SKM-1 treated with dmso at 0.1 percent for 144 hours (cell line): ENCODE data around the gene OR52A1.
"Not testable (repeated sequence)": the region's sequence is repeated elsewhere in the genome, so short reads cannot be mapped to it uniquely, and the experiment has no call there.

ENCODE experiments used
- DNase-seq: peaks from one replicate; lab custom pipeline; 2025; ENCODE audit not compliant: unreplicated experiment; lab: John Stamatoyannopoulos, UW

The OR52A1 gene

DNA sequence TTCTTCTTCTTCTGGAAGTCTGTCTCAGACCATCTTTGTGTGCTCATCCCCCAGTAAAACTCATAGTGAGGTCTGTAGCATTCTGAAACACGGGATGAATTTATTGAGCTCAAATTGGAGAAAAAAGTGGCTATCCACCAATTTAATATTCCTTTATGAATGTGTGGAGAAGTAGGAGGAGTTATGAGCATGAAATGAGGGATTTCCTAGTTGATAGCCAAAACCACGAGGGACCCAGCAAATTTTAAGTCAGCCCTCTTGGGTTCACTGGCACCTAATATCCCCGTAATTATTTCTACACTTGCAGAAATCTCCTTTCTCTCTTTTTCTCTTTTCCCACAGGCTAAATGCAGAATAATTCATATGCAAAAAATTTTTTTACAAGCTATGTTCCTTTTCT lies at the start of gene OR52A1:
Gene OR52A1 (minus strand): TSS at position 101 of the 400 bp plus-strand sequence. CDS start 2,388 bp downstream, outside the sequence.
- DNase-seq = no peak

DNA sequence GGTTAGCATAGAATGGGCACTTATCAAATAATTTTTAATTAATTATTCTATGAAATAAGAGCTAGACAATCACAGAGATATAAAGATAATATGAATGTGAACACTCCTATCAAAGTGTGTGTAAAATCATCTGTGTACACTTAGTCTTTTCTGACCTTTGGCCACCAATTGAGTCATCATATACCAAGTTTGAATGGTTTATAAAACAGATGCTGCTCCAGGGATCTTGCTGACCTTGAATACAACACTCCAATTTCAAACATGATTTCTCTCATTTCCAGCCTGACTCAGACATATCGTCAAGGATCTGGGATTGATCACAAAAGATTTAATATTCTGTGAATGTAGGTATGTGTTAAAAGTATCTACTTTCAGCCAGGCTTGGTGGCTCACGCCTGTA lies 48.8 kb upstream of the OR52A1 start:
- no peak for DNase-seq

DNA sequence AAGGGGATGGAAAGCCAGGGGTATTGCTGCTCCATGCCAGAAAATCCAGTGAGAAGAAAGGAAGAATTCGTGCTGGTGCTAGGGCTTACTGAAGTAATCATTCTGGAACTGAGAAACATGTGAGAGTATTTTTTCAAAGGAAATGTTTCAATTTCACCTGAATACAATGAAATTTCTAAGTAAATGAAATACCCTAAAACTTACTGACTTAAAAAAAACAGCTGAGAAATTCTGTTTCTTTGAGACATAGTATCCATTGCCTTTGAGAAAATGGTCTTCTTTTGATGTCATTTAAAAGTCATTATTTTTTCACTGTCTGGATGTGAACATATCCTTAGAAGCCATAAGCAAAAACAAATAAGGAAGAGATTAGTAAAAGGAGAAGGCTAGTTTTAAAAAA lies 46.0 kb upstream of the OR52A1 start, which contains the start of gene OR51V1:
Gene OR51V1 (minus strand): TSS at position 101 of the 400 bp plus-strand sequence. CDS start 0 bp downstream, at position 101.
- no peak for DNase-seq

DNA sequence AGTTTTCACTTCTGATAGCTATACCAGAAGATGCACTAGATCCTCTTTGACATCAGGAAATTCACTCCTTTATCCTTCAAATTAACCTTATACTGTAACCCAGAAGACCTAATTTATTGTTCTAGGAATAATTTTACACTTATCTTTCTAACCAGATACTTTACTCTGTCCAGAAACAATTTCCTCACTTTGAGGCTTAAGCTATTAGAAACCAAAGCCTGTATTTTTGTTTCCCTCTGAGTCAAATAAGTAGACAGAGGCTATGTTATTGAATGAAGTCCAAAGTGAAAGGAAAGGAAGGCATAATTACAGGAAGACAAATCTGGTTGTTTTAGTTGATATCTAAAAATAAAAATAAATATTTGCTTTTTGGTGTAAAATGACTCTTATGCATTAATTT lies 43.7 kb upstream of the OR52A1 start:
- no peak for DNase-seq

DNA sequence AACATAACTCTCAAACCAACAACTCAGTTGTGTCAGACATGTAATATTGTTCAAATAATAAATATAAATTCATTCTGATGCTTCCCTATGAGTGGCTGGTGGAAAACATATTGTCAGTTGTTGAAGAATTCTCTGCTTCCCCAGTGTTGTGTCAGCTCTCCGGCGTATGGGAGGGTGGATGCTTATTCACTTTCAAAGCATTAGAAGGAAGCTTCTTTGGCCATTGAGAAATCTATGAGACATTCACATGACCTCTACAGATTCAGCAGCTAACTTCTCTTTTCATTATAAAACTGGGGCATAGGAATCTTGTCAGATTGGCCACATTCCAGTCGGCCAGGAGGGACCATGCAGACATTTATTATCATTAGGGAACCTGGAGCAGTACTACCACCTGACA lies 43.0 kb upstream of the OR52A1 start:
- peak; percentile 35 for DNase-seq

DNA sequence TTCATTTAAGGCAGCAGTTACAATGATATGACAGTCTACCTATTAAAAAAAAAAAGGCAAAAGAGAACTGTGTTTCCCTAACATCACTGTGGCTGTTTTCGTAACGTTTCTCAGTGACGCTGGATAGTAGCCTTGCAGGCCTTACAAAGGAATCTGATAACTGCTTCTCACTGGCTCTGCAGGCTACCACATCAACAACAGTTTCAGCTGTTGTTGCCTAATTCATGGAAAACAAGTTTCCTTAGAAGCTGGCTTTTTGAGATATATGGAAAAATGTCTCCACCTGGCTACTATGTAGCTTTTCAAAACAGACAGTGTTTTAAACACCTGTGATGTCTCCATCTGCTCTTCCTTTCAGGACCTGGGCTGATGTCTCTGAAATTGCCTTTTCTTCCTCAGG lies 42.2 kb upstream of the OR52A1 start:
- DNase-seq = no peak

DNA sequence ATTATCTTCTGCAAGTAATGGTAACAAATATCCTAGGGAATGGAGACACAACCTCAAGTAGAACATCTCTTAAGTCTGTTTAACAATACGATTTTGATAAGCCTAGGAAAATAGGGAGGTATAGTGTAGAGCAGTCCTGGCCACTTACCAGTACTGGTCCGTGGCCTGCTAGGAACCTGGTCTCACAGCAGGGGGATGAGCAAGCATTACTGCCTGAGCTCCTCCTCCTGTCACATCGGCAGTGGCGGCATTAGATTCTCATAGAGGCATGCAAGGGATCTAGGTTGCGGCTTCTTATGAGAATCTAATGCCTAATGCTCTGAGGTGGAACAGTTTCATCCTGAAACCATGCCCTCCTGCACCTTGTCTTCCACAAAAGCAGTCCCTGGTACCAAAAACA lies 41.5 kb upstream of the OR52A1 start:
- DNase-seq = no peak

DNA sequence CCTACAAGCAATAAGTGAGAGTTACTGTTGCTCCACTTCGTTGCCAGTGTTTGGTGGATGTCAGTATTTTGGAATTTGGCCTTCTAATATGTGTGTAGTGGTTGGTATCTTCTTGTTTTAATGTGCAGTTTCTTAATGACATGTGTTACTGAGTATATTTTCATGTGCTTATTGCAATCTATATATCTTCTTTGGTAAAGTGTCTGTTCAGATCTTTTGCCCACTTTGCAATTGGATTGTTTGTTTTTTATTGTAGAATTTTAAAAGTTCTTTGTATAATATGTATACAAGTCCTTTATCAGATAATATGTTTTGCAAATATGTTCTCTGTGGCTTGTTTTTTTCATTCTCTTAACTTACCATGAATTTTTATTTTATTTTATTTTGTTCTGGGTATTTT lies 38.2 kb upstream of the OR52A1 start:
- DNase-seq = no peak

DNA sequence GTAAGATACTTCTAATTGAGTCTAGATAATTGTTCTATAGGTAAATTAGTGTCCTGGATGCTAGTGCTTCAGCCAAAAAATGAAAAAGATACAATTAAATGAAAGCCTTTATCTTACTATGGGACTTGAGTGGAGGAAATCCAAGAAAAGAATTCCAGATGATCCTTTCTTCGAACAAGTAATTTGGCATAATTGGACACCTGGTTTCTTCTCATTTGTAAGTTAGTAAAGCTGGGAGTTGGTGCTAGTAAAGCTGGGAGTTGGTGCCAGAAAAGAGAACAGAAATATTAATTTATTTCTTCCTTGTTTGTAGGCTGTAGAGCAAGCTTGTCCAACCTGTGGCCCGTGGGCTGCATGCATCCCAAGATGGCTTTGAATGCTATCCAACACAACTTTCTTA lies 33.6 kb upstream of the OR52A1 start:
- DNase-seq = no peak

DNA sequence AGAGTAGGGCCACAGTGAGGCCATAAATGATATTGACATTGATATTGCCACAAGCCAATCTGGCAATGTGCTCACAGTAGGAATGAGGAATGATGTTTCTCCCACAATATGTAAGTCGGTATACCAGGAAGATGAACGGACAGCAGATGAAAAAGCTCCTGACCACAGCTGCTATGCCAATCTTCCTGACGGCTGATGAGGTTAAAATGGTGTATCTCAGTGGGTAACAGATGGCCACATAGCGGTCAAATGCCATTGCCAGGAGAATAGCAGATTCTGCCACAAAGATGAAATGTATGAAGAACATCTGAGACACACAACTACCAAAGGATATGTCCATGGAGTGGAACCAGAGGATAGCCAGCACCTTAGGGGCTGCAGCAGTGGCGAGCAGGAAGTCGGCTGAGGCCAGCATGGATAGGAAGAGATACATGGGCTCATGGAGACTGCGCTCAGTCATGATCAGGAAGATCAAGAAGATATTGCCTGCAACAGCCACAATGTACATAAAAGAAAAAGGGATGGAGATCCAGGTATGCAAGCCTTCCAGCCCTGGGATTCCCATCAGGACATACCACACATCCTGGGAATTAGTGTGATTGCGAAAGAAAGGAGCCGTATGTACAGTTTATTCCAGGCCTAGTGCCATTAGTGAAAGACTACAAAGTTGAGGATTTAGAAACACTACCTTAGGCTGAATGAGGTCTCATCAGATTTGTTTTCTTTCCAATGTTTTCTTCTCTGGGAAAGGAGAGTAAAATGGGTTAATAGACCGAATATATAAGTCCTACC lies 23.7 kb upstream of the OR52A1 start:
- no peak for DNase-seq

DNA sequence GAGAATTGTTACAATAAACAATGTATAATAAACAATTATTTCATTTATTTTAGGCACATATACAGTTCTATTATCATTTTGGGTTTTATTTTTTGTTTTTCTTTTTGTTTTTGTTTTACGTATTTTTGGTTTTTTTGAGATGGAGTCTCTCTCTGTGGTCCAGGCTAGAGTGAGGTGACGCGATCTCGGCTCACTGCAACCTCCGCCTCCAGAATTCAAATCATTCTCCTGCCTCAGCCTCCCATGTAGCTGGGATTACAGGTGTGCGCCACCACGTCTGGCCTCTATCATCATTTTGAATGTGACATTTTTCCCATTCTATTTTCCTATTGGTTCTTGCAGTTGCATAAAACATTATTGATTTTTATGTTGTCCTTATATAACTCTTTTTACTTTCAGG lies 20.4 kb upstream of the OR52A1 start:
- DNase-seq = no peak

DNA sequence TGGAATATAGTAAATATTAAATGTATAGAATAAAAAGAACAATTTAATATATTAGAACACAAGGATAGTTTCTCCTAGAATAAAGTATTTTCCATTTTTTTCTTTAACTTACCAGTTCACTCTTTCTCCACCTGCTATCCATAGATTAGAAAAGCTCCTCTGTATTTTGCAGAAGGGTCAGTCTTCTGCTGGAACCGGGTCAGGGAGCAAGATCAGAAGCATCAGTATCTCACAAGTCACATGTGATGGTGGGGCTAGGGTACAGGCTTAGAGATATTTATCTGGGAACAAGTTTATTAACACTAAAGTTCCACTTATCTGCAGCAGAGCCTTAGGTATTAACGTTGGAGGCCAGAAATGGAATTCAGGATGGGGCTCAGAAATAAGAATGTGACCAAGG lies 17.3 kb upstream of the OR52A1 start:
- DNase-seq = no peak

DNA sequence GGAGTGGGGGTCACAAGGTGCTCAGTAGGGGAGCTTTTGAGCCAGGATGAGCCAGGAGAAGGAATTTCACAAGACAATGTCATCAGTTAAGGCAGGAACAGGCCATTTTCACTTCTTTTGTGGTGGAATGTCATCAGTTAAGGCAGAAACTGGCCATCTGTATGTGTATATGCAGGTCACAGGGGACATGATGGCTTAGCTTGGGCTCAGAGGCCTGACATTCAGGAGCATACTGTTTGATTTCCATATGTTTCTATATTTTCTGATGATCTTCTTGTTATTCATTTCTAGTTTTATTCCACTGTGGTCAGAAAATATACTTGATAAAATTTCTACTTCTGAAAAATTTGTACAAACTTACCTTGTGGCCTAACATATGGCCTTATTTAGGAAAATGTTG lies 11.3 kb upstream of the OR52A1 start:
- not testable (repeated sequence) for DNase-seq

DNA sequence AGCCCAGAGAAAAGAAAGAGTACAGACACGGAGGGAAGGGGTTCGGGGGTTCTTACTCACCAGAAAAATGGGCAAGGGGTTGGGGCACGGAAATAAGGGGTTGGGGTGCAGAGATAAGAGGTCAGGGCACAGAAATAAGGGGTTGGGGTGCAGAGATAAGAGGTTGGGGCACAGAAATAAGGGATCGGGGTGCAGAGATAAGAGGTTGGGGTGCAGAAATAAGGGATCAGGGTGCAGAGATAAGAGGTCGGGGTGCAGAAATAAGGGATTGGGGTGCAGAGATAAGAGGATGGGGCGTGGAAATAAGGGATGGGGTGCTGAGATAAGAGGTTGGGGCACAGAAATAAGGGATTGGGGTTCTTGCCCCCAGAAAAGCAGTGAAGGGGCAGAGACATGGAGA lies 10.2 kb upstream of the OR52A1 start:
- not testable (repeated sequence) for DNase-seq

DNA sequence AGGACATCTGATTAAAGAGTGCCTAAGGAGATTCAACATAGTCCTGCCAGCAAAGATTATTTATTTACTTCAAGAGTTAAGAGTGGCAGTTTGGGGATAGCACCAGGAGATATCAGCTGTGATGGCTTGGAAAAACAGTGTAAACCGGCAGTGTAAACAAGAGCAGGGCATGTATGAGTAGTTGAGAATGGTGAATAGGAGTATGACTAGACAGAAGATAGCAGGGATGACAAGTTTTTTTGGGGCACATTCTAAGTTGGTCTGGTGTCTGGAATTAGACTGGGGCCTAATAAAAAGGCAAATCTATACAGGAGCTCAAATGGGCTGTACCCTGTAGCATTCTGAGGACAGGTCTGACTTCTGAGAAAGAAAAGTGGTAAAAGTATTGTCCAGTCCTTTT lies 6.5 kb upstream of the OR52A1 start:
- not testable (repeated sequence) for DNase-seq

DNA sequence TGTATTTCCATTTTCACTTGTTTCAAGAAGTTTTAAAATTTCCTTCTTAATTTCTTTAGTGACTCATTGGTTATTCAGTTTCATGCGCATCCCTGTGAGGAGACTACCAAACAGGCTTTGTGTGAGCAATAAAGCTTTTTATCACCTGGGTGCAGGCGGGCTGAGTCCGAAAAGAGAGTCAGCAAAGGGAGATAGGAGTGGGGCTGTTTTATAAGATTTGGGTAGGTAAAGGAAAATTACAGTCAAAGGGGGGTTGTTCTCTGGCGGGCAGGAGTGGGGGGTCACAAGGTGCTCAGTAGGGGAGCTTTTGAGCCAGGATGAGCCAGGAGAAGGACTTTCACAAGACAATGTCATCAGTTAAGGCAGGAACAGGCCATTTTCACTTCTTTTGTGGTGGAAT lies 5.7 kb upstream of the OR52A1 start:
- DNase-seq = not testable (repeated sequence)

DNA sequence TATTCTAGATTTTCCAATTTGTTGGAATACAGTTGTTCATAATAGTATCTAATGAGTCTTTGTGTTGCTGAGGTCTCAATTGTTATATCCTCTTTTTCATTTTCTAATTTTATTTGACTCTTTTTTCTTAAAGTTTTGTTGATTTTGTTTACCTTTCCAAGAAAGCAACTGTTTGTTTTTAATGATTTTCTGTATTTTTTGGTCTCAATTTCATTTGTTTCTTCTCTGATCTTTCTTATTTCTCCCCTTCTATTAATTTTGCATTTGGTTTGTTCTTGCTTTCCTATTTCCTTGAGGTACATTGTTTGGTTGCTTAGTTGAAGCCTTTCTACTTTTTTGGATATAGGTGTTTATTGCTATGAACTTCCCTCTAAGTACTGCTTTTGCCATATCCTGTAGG lies 5.2 kb upstream of the OR52A1 start:
- DNase-seq = no peak

DNA sequence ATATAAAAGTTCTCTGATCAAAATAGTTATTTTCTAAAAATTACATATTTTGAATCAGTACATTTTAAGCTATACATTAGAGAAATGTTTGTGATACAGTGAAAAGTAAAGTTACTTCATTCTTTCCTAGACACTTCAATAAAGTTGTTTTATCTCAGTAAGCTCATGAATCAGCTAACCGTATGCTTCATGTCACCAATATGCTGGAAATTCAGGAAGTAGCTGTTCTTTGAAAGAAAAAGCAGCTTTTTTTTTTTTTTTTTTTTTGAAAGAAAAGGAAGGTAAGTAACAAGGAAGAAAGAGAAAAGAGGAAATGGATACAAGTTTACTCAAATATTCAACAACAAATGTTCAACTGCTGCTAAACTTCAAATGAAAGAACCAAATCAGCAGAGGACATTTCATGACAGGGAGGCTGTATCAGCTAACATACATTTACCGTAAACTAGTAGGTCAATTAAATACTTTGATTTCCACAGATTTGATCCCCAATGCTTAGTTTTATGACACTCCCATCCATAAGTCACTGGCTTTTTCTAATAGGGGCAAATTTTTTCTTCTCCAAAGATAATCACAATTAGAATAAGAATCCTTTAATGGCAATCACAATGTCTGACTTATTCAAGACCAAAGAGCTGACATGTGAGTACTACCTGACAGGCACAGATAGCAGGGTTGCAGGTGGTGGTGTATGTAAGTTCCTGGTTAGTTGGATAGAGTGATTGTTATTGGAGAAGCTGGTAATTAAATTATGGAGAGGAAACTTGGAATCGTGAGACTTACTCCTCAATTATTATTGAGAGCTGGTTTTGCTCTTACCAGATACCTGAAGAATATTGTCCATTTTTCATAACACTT lies 754 bp downstream of the OR52A1 start:
- DNase-seq = peak; percentile 12

DNA sequence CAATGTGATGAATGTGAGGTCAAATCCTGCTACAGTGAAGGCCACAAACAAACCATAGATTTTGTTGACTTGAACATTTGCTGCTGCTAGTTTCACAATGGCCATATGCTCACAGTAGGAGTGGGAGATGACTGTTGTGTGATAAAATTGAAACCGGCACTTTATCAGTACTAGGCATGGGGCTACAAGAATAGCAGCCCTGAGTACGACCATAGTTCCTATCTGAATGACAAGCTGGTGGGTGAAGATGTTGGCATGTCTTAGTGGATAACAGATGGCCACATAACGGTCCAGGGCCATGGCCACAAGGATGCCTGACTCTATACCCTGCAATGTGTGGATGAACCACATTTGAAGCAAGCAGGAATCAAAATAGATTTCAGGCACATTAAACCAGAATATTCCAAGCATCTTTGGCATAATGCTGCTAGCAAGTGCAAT lies 2.8 kb downstream of the OR52A1 start:
- no peak for DNase-seq

DNA sequence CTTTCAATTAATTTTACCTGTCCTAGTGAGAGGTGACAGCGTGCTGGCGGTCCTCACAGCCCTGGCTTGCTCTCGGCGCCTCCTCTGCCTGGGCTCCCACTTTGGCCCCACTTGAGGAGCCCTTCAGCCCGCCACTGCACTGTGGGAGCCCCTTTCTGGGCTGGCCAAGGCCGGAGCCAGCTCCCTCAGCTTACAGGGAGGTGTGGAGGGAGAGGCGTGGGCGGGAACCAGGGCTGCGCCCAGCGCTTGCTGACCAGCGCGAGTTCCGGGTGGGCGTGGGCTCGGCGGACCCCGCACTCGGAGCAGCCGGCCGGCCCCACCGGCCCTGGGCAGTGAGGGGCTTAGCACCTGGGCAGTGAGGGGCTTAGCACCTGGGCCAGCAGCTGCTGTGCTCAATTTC lies 10.4 kb downstream of the OR52A1 start:
- not testable (repeated sequence) for DNase-seq

DNA sequence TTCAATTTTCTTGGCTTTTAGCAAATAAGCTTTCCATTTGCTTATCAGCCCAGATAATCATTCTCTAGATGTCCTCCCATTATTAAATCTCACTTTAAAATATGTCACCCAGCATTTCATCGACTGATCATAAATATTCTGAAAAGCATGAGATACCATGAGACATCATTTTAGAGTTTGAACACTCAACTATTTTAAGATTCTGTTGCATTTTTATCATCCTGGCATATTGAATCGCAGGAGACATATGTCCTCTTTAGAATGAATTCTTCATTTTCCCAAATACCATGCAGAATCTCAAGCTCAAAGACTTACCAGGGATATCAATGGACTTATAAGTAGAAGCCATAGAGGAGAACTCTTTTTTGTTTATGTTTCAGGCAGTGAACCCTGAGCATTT lies 16.6 kb downstream of the OR52A1 start, which contains the start of gene OR52A5:
Gene OR52A5 (minus strand): TSS at position 361 of the 400 bp plus-strand sequence. CDS start 5,714 bp downstream, outside the sequence.
- DNase-seq = no peak

DNA sequence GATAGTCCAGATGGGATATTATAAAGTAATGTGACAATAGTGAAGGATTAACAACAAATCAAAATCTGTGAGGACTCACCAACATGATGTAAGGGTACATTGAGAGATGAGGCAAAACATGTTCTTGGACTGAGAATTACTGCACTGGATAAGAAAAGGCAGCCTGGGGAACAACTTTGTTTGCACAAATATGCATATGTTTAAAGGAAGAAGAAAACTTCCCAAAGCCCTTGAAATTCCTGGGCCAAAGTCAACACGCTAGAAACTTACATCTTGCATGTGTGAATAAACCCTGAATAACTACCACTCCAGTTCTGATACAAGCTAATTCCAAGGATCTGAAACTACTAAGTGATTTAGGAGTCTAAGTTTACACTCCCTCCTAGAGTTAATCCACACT lies 17.5 kb downstream of the OR52A1 start:
- DNase-seq = no peak
